HCEC 1CT (cell line): ENCODE data around the gene CWF19L2.
"Not testable (repeated sequence)": the region's sequence is repeated elsewhere in the genome, so short reads cannot be mapped to it uniquely, and the experiment has no call there.

Source experiments
- DNase-seq: peaks from one replicate; pipeline ENCODE4 v3.0.0-alpha.2; 2017

Gene CWF19L2

GRCh38 chr11:107457558-107458271, at the start of gene CWF19L2:
Gene CWF19L2, minus strand, starts transcription at chr11:107457825. Its CDS starts 9 bp downstream, at chr11:107457816.
- peak; percentile 96 for DNase-seq

GRCh38 chr11:107505647-107506225, 48.1 kb upstream of the CWF19L2 start:
- DNase-seq: no peak

- DNase-seq: no peak
Measured at GRCh38 chr11:107504981-107505380, 47.4 kb upstream of the CWF19L2 start.

GRCh38 chr11:107501713-107502112, 44.1 kb upstream of the CWF19L2 start:
- no peak for DNase-seq

GRCh38 chr11:107497371-107497770, 39.7 kb upstream of the CWF19L2 start:
- DNase-seq: not testable (repeated sequence)

- peak; percentile 34 for DNase-seq
Measured at GRCh38 chr11:107496011-107496410, 38.4 kb upstream of the CWF19L2 start.

- no peak for DNase-seq
Measured at GRCh38 chr11:107494055-107494454, 36.4 kb upstream of the CWF19L2 start.

GRCh38 chr11:107493117-107493516, 35.5 kb upstream of the CWF19L2 start:
- DNase-seq: peak; percentile 62

- no peak for DNase-seq
Measured at GRCh38 chr11:107490836-107491235, 33.2 kb upstream of the CWF19L2 start.

GRCh38 chr11:107482234-107482633, 24.6 kb upstream of the CWF19L2 start:
- DNase-seq: no peak

- peak; percentile 9 for DNase-seq
Measured at GRCh38 chr11:107478922-107479321, 21.3 kb upstream of the CWF19L2 start.

GRCh38 chr11:107477820-107478219, 20.2 kb upstream of the CWF19L2 start:
- DNase-seq: no peak

GRCh38 chr11:107473792-107474191, 16.2 kb upstream of the CWF19L2 start:
- DNase-seq: no peak

- DNase-seq: no peak
Measured at GRCh38 chr11:107472966-107473365, 15.3 kb upstream of the CWF19L2 start.

- peak; percentile 65 for DNase-seq
Measured at GRCh38 chr11:107468596-107468995, 11.0 kb upstream of the CWF19L2 start.

GRCh38 chr11:107467696-107468095, 10.1 kb upstream of the CWF19L2 start:
- DNase-seq: no peak

GRCh38 chr11:107466275-107466866, 8.7 kb upstream of the CWF19L2 start:
- DNase-seq: not testable (repeated sequence)

- no peak for DNase-seq
Measured at GRCh38 chr11:107457205-107457557, 444 bp downstream of the CWF19L2 start.

GRCh38 chr11:107453594-107454286, 3.9 kb downstream of the CWF19L2 start:
- no peak for DNase-seq

- no peak for DNase-seq
Measured at GRCh38 chr11:107446822-107447431, 10.7 kb downstream of the CWF19L2 start.

GRCh38 chr11:107442715-107443215, 14.9 kb downstream of the CWF19L2 start:
- DNase-seq: no peak

- DNase-seq: no peak
Measured at GRCh38 chr11:107439586-107440167, 17.9 kb downstream of the CWF19L2 start.

GRCh38 chr11:107438148-107438547, 19.5 kb downstream of the CWF19L2 start:
- no peak for DNase-seq
